Measurements from ENCODE around the gene CR1.
"Not testable (repeated sequence)": the region's sequence is repeated elsewhere in the genome, so short reads cannot be mapped to it uniquely, and the experiment has no call there.

- TF ChIP-seq CTCF (conservative IDR thresholded peaks at IDR 0.05; ENCODE audit: low read length); EZH2phosphoT487 (IDR thresholded peaks at IDR 0.05; ENCODE audit: borderline replicate concordance, low read depth, low read length): not testable (repeated sequence)
These were observed 76.0 kb downstream of the CR1 start for GRCh38 chr1:207571926-207572325.

All from OCI-LY7 (cell line).